ENCODE measurements around the gene HAND1. TPM values are rescaled to one million over a fixed set of nuclear protein-coding genes. Genes with fewer than 3 reads are reported as not detected.
A peak's percentile ranks its signal among the peaks of the same experiment; 100 is the strongest.

HAND1 gene
- total and polyA plus RNA-seq, 9 of the 15 experiments (the other 6 are each of a cell fraction or from before 2014, with no cell fraction given): not detected

- no peak for TF ChIP-seq PBX2 (CRISPR knock-in tag; IDR thresholded peaks at IDR 0.05; ENCODE audit: low read depth)
- TF ChIP-seq PBX2 (tag; conservative IDR thresholded peaks at IDR 0.05; ENCODE audit: low read depth): 0 out of 2 replicates have a peak, but pooled peaks have one; percentile 9
- no peak for TF ChIP-seq STAG1 (CRISPR knock-in tag; IDR thresholded peaks at IDR 0.05; ENCODE audit: borderline replicate concordance)
- TF ChIP-seq ZMIZ1 (IDR thresholded peaks at IDR 0.05; ENCODE audit: low read depth in 2 of 2, low read length in 2 of 2): 0 out of 4 replicates have a peak, but pooled peaks of 1 of the 2 experiments have one; percentile 34
- peak; percentile 70 for TF ChIP-seq ADNP (tag; IDR thresholded peaks at IDR 0.05)
- no peak for TF ChIP-seq ZC3H4 (CRISPR knock-in tag; IDR thresholded peaks at IDR 0.05; ENCODE audit: borderline replicate concordance)
- TF ChIP-seq SMAD4 (CRISPR knock-in tag; conservative IDR thresholded peaks at IDR 0.05): peak; percentile 59
- no peak for TF ChIP-seq JUNB (CRISPR knock-in tag; conservative IDR thresholded peaks at IDR 0.05)
- no peak for TF ChIP-seq CHAMP1 (IDR thresholded peaks at IDR 0.05)
- TF ChIP-seq E2F8 (IDR thresholded peaks at IDR 0.05; ENCODE audit: low read depth, partially characterized antibody): no peak
- TF ChIP-seq ZFP30 (CRISPR knock-in tag; IDR thresholded peaks at IDR 0.05; ENCODE audit: borderline replicate concordance): no peak
- peak; percentile 87 for TF ChIP-seq CBFA2T3 (IDR thresholded peaks at IDR 0.05)
- peak; percentile 77 for TF ChIP-seq TAL1 (IDR thresholded peaks at IDR 0.05)
- TF ChIP-seq SMARCA4 (IDR thresholded peaks at IDR 0.05): peak; percentile 47; the same call in 1 of the 2 replicates
- TF ChIP-seq PML (IDR thresholded peaks at IDR 0.05; ENCODE audit: low read length): 0 out of 2 replicates have a peak, but pooled peaks have one; percentile 21
- 0 out of 2 replicates have a peak, but pooled peaks have one; percentile 25 for TF ChIP-seq CC2D1A (IDR thresholded peaks at IDR 0.05)
- no peak for TF ChIP-seq YY1 (IDR thresholded peaks at IDR 0.05; ENCODE audit: borderline replicate concordance in 1 of 3, control insufficient read depth in 1 of 3, extremely low read depth in 1 of 3, insufficient read depth in 3 of 3, insufficient read length in 1 of 3, insufficient replicate concordance in 2 of 3, low read depth in 1 of 3, low read length in 2 of 3)
These were observed 40.4 kb upstream of the HAND1 start (continued) for GRCh38 chr5:154518438-154518867.
